Epidermal melanocyte (primary cell): ENCODE data around the gene CCDC192.
"Not testable (repeated sequence)": the region's sequence is repeated elsewhere in the genome, so short reads cannot be mapped to it uniquely, and the experiment has no call there.

Source experiments
- DNase-seq: peaks from one replicate; pipeline ENCODE4 v3.0.0; 2011; ENCODE audit warnings: low spot score; ENCODE audit not compliant: insufficient read length

The CCDC192 gene

DNA sequence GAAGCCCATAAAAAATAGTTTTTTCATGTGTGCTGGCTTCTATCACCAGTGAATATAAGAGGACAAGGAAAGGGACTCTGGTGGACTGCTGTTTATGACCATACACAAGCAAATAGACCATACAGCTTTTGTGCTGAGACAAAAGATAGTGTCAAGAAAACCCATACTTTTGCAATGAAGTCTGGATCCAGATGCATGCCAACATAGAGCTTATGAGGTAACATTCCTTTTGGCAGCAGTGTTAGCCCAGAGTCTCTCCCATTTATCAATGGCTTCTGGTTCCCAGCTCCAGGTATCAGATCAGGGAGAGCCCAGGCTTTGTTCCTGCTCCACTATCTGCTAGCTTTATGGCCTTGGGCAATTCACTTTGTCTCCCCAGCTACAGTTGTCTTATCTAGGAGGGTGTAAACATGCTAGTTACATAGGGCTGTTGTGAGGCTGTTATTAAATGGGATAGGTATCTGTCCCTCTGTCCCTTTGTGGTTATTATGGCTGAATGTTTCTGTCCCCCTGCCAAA lies 55.6 kb downstream of the CCDC192 start:
- DNase-seq, result no peak

GRCh38 chr5:127761869-127762268 lies 58.7 kb downstream of the CCDC192 start:
- DNase-seq, result peak; percentile 68

DNA sequence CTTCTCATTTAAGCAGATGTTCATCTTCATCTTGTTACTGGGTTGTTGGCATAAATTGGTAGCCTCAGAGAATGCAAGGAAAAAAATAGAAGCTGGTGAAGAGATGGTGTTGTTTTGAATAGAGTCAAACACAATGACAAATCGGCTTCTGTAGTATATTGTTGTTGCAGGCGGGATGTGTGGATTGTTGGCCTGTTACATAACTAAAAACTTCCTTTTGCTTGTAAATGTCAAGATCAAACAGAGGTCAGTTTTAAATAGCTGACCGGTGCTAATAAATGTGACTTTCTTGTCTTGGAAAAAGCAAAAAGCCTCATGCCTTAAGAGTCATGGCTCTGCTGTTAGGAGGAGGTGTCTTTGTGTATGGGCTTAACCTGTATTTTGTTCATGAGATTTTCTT lies 59.2 kb downstream of the CCDC192 start:
- no peak for DNase-seq

- DNase-seq, result no peak
These were observed 63.6 kb downstream of the CCDC192 start for GRCh38 chr5:127766676-127767335.

DNA sequence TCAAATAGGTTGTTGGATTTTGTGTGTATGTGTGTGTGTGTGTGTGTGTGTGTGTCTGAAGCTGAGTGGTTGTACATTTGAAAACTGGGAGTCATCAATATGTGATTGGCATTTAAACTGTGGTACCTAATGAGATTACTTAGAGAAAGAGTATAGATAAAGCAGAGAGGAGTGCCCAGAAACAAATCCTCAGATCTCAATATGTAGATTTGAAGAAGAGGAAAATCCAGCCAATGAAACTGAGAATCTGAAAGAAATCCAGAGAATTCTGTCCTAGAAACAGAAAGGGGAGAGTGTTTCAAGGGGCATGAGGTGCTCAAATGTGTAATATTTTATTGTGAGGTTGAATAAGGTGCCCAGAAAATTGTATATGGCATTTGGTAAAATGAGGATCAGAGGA lies 66.2 kb downstream of the CCDC192 start:
- no peak for DNase-seq

DNA sequence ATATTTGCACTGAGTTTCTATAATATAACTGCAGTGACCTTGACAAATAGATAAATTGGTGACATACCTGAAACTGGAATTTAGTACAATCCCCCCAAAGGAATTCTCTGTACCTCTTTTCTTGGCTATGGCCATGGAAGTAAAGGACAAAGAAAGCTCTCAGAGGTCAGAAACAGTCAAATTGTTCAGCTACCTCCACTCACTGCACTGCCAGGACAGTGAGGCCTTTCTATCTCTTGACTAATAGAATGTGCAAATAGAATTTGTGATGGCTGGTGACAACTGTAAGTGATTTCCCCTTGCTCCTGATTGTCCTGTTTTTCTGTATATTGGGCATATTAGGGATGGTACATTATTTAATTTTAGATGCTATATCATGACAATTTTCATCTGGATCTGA lies 67.1 kb downstream of the CCDC192 start:
- DNase-seq, result no peak

GRCh38 chr5:127772531-127772930 lies 69.3 kb downstream of the CCDC192 start:
- no peak for DNase-seq

DNA sequence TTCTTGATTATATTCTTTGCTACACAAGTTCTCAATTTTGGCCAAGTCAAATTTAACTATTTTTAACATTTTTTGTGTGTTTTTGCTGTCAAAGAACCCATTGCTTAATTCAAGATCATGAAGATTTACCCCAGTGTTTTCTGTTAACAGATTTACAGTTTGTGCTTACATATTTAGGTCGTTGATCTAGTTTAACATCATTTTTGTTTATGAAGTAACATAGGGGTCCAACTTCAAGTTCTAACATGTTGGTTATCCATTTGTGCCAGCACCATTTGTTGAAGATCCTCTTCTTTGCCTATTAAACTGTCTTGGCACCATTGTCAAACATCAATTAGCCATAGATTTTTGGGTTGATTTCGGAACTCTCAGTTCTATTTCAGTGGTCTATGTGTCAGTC lies 71.0 kb downstream of the CCDC192 start:
- no peak for DNase-seq

- no peak for DNase-seq
These were observed 73.3 kb downstream of the CCDC192 start for GRCh38 chr5:127776477-127776876.

GRCh38 chr5:127777957-127778356 lies 74.8 kb downstream of the CCDC192 start:
- no peak for DNase-seq

DNA sequence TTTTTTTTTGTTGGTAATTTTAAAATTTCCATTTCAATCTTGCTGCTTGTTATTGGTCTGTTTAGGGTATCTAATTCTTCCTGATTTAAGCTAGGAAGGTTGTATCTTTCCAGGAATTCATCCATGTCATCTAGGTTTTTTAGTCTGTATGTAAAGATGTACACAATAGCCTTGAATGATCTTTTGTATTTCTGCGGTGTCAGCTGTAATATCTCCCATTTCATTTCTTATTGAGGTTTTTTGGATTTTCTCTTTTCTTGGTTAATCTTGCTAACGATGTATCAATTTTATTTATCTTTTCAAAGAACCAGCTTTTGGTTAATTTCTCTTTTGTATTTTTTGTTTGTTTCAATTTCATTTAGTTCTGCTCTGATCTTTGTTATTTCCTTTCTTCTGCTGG lies 79.3 kb downstream of the CCDC192 start:
- DNase-seq, result not testable (repeated sequence)

DNA sequence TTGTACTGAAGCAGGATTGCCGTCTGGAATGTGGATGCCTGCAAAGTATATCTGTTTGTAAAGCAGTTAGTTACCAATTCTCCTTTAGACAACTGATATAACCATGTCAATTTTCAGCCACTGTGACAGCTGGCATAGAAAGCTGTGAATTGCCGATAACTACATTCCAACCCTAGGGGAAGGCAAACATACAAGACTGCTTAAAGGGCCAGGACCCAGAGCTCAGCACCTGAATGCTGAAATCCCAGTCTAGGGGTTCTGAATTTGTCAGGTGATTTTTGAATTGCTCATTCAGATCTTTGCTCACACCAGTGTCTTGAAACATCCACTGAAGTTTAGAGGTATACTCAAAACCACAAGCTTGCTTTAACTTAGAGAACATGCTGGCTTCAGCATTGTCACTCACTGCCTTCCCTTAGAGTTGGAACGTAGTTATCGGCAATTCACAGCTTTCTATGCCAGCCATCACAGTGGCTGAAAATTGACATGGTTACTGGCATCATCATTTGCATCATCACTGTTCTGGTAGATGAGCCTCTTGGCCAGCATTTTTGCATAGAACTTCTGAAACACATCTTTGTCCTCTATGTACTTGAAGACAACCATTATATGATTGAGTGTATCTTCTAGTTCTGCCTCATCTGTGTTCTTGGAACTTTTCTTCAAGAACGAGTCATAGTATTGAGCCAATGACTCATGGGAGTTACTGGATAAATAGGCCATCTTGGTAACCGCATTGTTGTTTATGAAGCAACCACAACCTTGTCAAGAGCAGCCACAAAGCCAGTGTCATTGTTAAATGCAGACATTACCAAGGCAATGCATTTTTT lies 82.1 kb downstream of the CCDC192 start:
- DNase-seq, result no peak

DNA sequence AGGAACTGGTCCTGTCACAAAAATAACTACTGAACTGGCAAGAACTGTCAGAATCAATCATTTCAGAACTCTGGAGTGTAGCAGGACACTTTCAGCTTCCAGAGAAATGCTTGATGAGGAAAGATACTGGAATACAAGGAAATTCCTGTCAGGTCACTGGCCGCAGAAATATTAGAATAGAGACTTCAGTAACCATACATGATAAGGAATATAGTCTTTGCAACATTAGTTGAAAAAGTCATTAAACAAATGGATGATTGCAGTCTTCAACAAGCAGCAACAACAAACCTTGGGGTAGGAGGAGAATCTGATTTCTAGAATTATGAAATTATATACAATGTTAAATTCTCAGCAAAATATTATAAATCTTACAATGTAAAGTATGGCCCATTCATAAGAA lies 88.2 kb downstream of the CCDC192 start:
- no peak for DNase-seq

GRCh38 chr5:127791908-127792307 lies 88.7 kb downstream of the CCDC192 start:
- DNase-seq, result not testable (repeated sequence)

- no peak for DNase-seq
These were observed 89.9 kb downstream of the CCDC192 start for GRCh38 chr5:127793052-127793451.

DNA sequence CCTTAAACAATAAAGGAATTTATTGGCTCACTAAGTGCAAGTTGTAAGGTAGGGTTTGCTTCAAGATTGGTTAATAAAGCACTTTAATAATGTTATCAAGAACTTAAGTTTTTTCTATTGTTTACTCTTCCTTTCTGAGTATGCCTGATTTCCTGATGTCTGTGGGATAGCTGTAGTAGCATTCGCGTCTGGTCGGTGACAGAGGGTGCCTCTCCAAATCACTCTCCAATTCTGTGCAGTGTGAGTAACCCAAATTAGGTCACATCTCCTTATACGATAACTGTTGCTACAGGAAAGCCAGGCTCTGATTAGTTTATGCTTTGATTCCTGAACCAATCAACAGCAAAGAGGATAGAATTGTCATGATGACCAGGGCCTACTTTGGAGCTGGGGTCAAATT lies 90.7 kb downstream of the CCDC192 start:
- no peak for DNase-seq

- no peak for DNase-seq
These were observed 93.0 kb downstream of the CCDC192 start for GRCh38 chr5:127796211-127796610.

- no peak for DNase-seq
These were observed 96.2 kb downstream of the CCDC192 start for GRCh38 chr5:127799293-127799905.

DNA sequence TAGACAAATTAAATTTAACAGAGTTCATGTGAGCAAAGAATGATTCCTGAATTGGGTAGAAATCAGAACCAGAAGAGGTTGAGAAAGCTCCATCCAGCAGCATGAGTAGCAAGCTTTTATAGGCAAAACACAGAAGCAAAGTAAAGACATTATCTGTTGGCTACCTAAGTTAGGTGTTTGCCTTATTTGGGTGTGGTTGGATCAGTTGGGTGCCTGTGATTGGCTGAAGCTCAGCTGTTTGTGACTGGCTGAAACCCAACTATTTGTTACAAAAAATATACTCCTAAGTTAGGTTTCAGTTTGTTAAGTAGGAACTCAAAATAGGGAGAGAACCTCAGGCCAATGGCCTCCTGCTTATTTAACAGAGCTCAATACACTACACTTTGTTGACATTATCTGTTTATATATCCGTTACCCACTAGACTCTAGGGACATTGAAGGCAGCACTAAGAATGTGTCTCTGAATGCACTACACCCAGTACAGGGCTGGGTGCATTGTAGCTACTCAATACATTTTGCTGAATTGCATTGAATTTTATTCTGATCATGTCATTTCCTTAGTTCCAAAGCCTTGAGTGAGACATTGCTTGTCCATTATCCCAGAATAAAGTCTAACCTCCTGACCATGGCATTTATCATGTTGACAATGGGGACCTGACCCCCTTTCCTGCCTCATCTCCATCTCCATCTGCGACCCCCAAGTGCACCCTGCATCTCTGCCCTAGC lies 98.7 kb downstream of the CCDC192 start:
- DNase-seq, result no peak

- DNase-seq, result no peak
These were observed 99.3 kb downstream of the CCDC192 start for GRCh38 chr5:127802477-127802865.

GRCh38 chr5:127804886-127805426 lies 101.8 kb downstream of the CCDC192 start:
- DNase-seq, result no peak
